Heart right ventricle (tissue), 16 donors: Measurements from ENCODE around the gene GRID2IP. TPM values are rescaled to one million over a fixed set of nuclear protein-coding genes. Genes with fewer than 3 reads are reported as not detected.

Source experiments
- ATAC-seq, 8 donors: fragments of 200-7000 bp; cut with Tn5 transposase; one replicate each; pipeline ENCODE4 v1.9.1; 2020; ENCODE audit warnings: mild to moderate bottlenecking in 8 of 8, moderate library complexity in 8 of 8, moderate number of reproducible peaks in 1 of 8
- DNase-seq, 2 donors: peaks; one replicate each; pipeline ENCODE4 v3.0.0-alpha.2; 2020
- H3K27ac ChIP-seq, 10 donors: fragments of 200-600 bp; sonication (generic) in 2 of 10; one replicate each; pipeline versions ENCODE4 v1.5.0 to v1.8.0; 2020 to 2022; ENCODE audit warnings: mild to moderate bottlenecking in 3 of 10
- H3K27me3 ChIP-seq, 7 donors: fragments of 200-600 bp; one replicate each; pipeline ENCODE4 v1.8.0; 2021 to 2022; ENCODE audit warnings: mild to moderate bottlenecking in 2 of 7
- H3K36me3 ChIP-seq, 9 donors: fragments of 200-600 bp; sonication (generic) in 1 of 9; one replicate each; pipeline versions ENCODE4 v1.5.0 to v1.8.0; 2020 to 2022; ENCODE audit warnings: mild to moderate bottlenecking in 2 of 9
- H3K4me1 ChIP-seq, 9 donors: fragments of 200-600 bp; sonication (generic) in 1 of 9; one replicate each; pipeline versions ENCODE4 v1.5.0 to v1.8.0; 2020 to 2022; ENCODE audit warnings: mild to moderate bottlenecking in 4 of 9
- H3K4me3 ChIP-seq, 10 donors: fragments of 200-600 bp; sonication (generic) in 2 of 10; one replicate each; pipeline versions ENCODE4 v1.5.0 to v1.8.0; 2020 to 2022; ENCODE audit warnings: mild to moderate bottlenecking in 7 of 10, moderate library complexity in 2 of 10
- H3K9me3 ChIP-seq, 11 donors: fragments of 200-600 bp in 10 of 11; sonication (generic) in 2 of 11; one replicate each; pipeline versions ENCODE4 v1.5.0 to v1.8.0; 2013 to 2022; ENCODE audit warnings: mild to moderate bottlenecking in 2 of 11, control low read depth in 1 of 11, moderate library complexity in 1 of 11
- CTCF ChIP-seq, 9 donors: fragments of 200-600 bp; sonication (generic) in 2 of 9; IDR thresholded peaks; one replicate each; pipeline versions ENCODE4 v1.5.0 to v1.8.0; 2021 to 2022; ENCODE audit warnings: antibody characterized with exemption in 9 of 9, mild to moderate bottlenecking in 5 of 9, moderate library complexity in 1 of 9
- WGBS, 2 donors: extraction: QIAGEN DNeasy Blood & Tissue Kit; methylation state at CpG; one replicate each; pipeline ENCODE4 v1.1.7; 2013; ENCODE audit warnings: inconsistent platforms in 1 of 2; 5-methylcytosine and 5-hydroxymethylcytosine counted together
- intact Hi-C, 10 donors: fragments of 100-400 bp; cut with DNase I; formaldehyde crosslinking; loops; one replicate each; pipeline versions ENCODE4 v1.11.1 to v1.14.2; 2022
- polyA plus RNA-seq, 2 donors: library from polyadenylated mRNA; stranded (reverse); fragments of 200-250 nt; gene quantifications; one replicate each; pipeline ENCODE4 v1.2.3, GENCODE V29; 2013
- total RNA-seq, 10 donors: library from RNA; stranded (reverse); fragmentation: NEBNext Ultra II Directional in 3 of 10; extraction: Animal tissue kit (Norgen Biotek cat#: 25700) in 3 of 10; gene quantifications; one replicate each; pipeline versions ENCODE4 v1.2.1 to v1.2.4, GENCODE V29; 2021 to 2023
- donor health status: Arrhythmogenic right ventricular cardiomyopathy.
- donor health status: ischemic (EF 13 %, LVEDD 7.1; RV severe dilation, severe dysfunction).
- donor health status: healthy with polysubstance abuse.
- donor health status: DM: no; HTN: yes; CAD: no.
- donor health status: DM: no; HTN: no; CAD: no.
- donor health status: ischemic (EF 25% LVEDD 6.9; RV normal size, moderate dysfunction).
- donor health status: ischemic (EF 25% LVEDD 5.7; RV mildly dilated, moderate dysfunction).
- donor health status: healthy.
- donor health status: DM: yes; HTN: yes; CAD: no.
- donor health status: Ischemic cardiomyopathy.
- donor health status: ischemic (EF 35%, LVEDD 5.7; RV mildly dilated, moderate dysfunction).
- donor health status: nonischemic (EF 11% LVEDD 7.7; RV severe dilation, severe dysfunction).
- donor health status: DM: yes; HTN: yes; CAD: no.
- donor health status: PGD.
- donor health status: ischemic (EF 29% LVEDD 5.4; RV normal size, mild dysfunction).
- donor health status: nonischemic (EF 23%, LVEDD 6.1; RV moderate dilation, normal function).

Gene GRID2IP
- total and polyA plus RNA-seq, 12 donors = 0.01 to 0.15 (median 0.11) TPM; not detected in 9

DNA sequence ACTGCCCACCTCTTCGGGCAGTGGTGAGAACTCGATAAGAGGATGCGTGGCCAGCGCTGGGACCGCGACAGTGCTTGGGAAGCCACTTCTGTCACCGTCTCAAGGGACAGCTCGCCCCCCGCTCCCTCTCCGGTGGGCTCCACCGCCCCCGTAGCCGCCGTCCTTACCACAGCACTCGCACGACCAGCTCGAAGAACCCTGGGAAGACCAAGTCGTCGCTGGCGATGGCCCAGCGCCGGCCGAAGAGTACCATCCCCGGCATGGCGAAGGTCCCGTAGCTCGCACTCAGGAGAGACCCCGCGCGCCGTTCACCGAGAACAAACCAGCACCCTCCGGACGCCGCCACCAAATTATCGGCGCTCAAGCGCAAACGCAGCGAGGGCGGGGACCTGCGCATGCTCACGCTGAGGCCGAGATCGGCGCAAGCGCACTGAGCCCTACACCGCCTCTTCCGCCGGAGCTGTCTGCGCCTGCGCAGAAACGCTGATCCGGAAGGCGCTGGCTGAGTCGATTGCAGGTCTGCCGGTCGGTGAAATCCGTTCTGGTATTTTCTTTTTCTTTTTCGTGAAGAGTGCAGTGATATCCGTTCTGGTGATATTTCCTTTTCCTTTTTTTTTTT lies 103.6 kb downstream of the GRID2IP start, which contains the start of gene DAGLB:
Gene DAGLB, minus strand, starts transcription at position 374 of the 619 bp plus-strand sequence. Its CDS starts 112 bp downstream, at position 262.
- peaks cover 0 to 34% (median 27%) of the 10 kb centered on the region in 9 donors for H3K36me3 ChIP-seq
- no peaks in the 10 kb centered on the region for H3K27me3 ChIP-seq
- peak within 1 kb of the TSS; percentile 64 to 100 (median 86) for H3K4me3 ChIP-seq
- peaks cover 2 to 39% (median 15%) of the 10 kb centered on the region in 9 donors for H3K4me1 ChIP-seq
- H3K27ac ChIP-seq = peak within 1 kb of the TSS; percentile 39 to 93 (median 85)
- H3K9me3 ChIP-seq = no peaks in the 10 kb centered on the region
- peak; percentile 92 to 97 (median 94) for ATAC-seq
- peak; percentile 93 to 98 for DNase-seq
- peak in 2 of 9 donors; percentile 11 to 12 for TF ChIP-seq CTCF (IDR thresholded peaks at IDR 0.05)
- intact Hi-C loops = no loop called here
- 0% methylated on average over 51 to 61 of the region's 61 CpGs for WGBS, 2 donors

Other genes starting within 250 kb of the GRID2IP start
- 10 to 100 TPM; 16.0 to 39.4 (median 19.1) TPM for gene FAM220A, start 202.5 kb downstream of the GRID2IP start, total RNA-seq
- 10 to 100 TPM; 12.4 to 15.1 TPM for gene FAM220A, start 202.5 kb downstream of the GRID2IP start, polyA plus RNA-seq
- gene RAC1, start 176.9 kb downstream of the GRID2IP start, total RNA-seq = 100 to 1,000 TPM; 115 to 180 (median 137) TPM
- 100 to 1,000 TPM; 164 to 205 TPM for gene RAC1, start 176.9 kb downstream of the GRID2IP start, polyA plus RNA-seq
- 10 to 100 TPM in 1 of 10 donors, 1 to 10 TPM in 9; 4.8 to 10.5 (median 5.7) TPM for gene DAGLB, start 103.5 kb downstream of the GRID2IP start, total RNA-seq
- 10 to 100 TPM in 1 of 2 donors, 1 to 10 TPM in 1; 7.3 to 12.9 TPM for gene DAGLB, start 103.5 kb downstream of the GRID2IP start, polyA plus RNA-seq
- 10 to 100 TPM; 38.8 to 78.4 (median 46.6) TPM for gene KDELR2, start 67.3 kb downstream of the GRID2IP start, total RNA-seq
- gene KDELR2, start 67.3 kb downstream of the GRID2IP start, polyA plus RNA-seq = 10 to 100 TPM; 29.3 to 92.4 TPM
- 10 to 100 TPM; 29.7 to 53.5 (median 43.3) TPM for gene ZDHHC4, start 26.0 kb upstream of the GRID2IP start, total RNA-seq
- gene ZDHHC4, start 26.0 kb upstream of the GRID2IP start, polyA plus RNA-seq = 10 to 100 TPM; 25.5 to 54.2 TPM
- 10 to 100 TPM in 9 of 10 donors, 1 to 10 TPM in 1; 9.8 to 22.0 (median 13.5) TPM for gene INTS15, start 38.6 kb upstream of the GRID2IP start, total RNA-seq
- gene INTS15, start 38.6 kb upstream of the GRID2IP start, polyA plus RNA-seq = 10 to 100 TPM; 10.2 to 12.7 TPM
- 10 to 100 TPM in 8 of 10 donors, 1 to 10 TPM in 2; 8.8 to 16.3 (median 13.9) TPM for gene ZNF853, start 64.1 kb upstream of the GRID2IP start, total RNA-seq
- gene ZNF853, start 64.1 kb upstream of the GRID2IP start, polyA plus RNA-seq = 1 to 10 TPM; 1.2 to 3.5 TPM
- 10 to 100 TPM in 8 of 10 donors, 1 to 10 TPM in 2; 9.8 to 20.1 (median 14.0) TPM for gene ZNF316, start 85.9 kb upstream of the GRID2IP start, total RNA-seq
- gene ZNF316, start 85.9 kb upstream of the GRID2IP start, polyA plus RNA-seq = 10 to 100 TPM in 1 of 2 donors, 1 to 10 TPM in 1; 7.6 to 20.8 TPM
- gene ZNF12, start 155.5 kb upstream of the GRID2IP start, total RNA-seq = 10 to 100 TPM; 13.5 to 18.0 (median 16.3) TPM
- gene ZNF12, start 155.5 kb upstream of the GRID2IP start, polyA plus RNA-seq = 1 to 10 TPM; 7.2 to 7.7 TPM
- under 1 TPM in 3 of 10 donors, not detected in 7; 0.07 to 0.11 (median 0.10) TPM for gene RSPH10B2, start 202.6 kb upstream of the GRID2IP start, total RNA-seq
- under 1 TPM in 1 of 2 donors, not detected in 1; 0.06 TPM for gene RSPH10B2, start 202.6 kb upstream of the GRID2IP start, polyA plus RNA-seq